GM18868 (cell line): ENCODE results near the gene TRNP1.

Experiments used
- ATAC-seq: cut with Tn5 transposase; IDR thresholded peaks from one replicate; pipeline ENCODE4 v1.9.1; 2021; ENCODE audit warnings: mild to moderate bottlenecking, moderate library complexity; ENCODE audit not compliant: unreplicated experiment

TRNP1 gene

DNA sequence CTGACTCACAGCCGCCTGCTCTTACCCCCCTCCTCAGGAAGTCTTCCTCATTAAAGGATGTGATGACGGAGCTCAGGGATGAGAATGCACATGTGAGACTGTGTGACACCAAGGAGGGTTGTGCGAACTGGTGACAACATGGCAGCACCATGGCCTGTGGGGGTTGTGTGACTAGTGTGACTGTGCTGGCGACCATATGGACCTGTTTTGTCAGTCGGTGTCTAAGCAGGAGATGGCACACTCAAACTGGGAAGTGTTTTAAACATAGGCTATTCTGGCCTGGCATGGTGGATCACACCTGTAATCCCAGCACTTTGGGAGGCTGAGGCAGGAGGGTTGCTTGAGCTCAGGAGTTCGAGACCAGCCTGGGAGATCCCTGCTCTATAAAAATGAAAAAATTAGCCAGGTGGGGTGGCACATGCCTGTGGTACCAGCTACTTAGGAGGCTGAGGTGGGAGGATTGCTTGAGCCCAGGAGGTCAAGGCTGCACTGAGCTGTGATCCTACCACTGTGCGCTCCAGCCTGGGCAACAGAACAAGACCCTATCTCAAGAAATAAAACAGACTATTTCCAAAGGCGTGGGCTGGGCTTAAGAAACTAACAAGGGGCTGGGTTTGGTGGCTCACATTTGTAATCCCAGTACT is 7.4 kb downstream of the TRNP1 start:
- no peak for ATAC-seq

DNA sequence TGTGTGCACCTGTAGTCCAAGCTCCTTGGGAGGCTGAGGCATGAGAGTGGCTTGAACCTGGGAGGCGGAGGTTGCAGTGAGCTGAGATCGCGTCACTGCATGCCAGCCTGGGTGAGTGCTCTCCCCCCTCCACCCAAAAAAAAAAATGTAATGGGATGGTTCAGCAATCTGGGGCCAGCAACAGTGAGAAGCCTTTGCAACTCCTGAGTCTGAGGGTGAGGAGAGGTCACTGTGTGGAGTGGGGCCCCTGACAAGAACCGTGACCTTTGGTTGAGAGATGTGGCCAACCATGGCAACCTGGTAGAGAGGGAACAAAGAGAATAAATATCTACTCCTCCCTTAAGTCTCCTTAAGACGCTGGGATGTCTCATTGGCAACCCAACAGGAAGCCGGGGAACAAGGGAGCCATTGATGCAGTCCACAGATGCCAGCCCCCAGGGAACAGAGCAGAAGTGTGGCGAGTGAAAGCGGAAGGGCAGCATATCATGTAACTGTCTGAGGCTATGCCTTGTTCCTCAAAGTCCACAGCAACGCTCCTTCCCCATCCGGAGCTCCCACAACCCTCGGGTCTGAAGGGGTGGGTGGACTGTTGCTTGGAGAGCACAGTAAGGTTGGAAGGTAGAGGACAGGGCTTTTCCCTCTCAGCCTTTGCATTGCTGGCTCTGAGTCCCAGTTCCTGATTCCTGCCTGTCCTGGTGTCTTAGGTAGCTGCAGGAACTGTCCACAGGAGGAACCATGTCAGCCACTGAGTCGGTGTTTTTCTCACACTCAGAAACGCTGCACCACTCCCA is 8.3 kb downstream of the TRNP1 start:
- ATAC-seq, result no peak

DNA sequence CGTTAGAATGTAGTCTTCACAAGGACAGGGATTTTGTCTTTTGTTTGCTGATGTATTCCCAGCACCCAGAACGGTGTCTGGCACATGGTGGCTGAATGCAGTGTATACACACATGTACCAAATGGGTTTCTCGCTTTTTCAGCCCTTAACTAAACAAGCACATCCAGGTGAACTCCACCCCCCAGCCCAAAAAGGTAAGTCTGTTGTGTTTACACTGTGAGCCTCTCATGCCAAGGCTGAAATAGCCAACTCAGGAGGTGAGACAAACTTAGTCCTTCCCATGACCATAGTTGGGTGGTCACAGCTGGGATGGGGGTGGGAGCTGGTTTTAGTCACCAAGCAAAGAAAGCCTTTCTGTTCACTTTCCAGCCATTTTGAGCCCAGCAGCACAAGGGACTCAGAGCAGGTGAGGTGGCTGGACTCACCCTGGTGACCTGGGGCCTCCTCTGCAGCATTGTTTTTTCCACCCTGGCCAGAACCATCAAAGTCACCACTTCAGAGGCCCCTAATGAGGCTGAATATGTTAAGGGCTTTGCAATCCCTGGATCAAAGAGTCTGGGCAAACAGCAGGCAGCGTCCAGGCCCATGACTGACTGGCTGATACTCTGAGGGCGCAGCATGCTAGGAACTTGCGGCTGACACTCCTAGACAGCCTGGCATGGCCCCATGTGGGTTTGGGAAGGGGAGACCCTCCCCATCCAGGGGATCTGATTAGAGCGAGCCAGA is 10.4 kb downstream of the TRNP1 start:
- no peak for ATAC-seq

DNA sequence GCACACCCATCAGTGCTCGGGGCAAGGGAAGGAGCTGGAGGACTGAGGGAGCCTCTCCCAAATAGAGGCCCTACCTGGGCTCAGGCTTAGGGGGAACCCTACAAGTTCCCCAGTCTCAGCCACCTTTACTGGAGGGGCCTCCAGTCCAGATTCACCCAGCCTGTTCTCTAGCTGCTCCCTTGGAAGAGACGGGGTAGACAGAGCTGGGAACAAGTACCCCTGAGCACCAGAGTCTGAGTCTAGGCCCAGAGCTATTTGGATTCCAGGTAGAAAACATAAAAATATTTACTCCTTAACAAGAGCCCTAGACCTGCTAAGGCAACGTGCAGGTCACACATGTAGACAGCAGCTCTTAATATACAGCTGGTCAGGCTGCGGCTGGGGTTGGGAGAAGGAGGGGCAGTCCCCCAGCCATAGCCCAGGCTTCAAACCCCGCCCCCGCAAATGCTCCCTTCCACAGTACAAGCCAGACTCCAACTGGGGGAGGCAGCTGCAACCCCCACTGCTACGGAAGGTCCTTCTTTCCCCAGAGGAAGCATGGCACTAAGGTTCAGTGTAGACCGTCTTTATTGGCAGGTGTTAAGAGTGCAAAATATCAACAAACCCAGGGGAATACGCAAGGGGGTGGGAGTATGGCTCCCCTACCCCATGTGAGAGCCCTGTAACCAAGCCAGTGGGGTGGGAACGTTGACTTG is 11.1 kb downstream of the TRNP1 start:
- ATAC-seq, result no peak

DNA sequence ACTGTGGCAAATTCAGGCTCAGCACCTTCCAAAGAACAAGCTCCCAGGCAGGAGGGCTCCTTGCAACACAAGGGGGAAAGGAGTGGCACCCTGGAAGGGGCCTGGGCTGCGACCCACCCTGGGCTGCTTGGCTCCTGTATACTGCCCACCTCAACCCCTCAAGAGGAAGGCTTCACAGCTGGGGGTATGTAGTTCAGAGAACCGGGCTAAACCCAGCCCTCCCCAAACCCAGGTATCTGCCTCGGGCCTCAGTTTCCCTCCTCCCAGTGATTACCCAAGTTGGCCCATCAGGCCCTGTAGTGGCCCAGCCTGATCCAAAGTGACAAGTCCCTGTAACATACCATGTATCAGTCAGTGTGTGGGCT is 11.7 kb downstream of the TRNP1 start:
- no peak for ATAC-seq

DNA sequence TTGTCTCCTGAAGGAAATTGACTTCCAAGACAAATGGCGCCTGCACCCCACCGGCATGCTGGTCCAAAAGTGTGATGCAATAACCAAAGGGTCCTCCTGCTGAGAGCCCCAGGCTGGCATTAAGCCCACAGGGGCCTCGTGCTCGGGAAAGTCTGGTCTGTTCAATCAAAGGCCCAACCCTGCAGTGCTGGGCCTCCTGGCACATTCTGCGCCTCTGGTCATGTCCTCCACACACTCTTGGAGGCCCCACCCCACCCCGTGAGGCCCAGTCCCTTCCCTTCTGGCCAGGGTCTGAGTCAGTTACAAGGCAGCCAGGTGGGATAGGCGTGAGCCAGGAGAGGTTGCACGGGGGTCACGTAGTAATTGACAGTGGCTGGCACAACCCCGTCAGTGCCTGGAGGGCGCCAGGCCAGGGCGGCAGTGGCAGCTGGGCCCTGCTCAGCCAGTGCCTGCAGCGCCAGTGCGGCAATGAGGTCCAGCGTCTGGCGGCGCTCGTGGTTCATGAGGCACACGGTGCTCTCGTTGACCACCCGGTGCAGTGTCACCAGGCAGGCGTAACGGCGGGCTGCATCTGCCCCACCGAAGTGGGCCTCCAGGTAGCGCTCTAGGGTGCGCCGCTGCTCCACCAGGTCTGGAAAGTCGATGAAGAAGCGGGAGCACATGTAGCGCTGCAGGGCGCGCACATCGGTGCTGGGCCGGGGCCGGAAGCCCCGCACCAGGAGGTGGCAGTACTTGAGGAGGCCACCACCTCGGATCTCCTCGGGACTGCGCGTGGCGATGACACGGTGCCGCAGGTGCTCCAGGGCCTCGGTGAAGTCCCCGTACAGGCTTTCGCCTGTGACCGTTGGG is 12.4 kb downstream of the TRNP1 start:
- no peak for ATAC-seq

DNA sequence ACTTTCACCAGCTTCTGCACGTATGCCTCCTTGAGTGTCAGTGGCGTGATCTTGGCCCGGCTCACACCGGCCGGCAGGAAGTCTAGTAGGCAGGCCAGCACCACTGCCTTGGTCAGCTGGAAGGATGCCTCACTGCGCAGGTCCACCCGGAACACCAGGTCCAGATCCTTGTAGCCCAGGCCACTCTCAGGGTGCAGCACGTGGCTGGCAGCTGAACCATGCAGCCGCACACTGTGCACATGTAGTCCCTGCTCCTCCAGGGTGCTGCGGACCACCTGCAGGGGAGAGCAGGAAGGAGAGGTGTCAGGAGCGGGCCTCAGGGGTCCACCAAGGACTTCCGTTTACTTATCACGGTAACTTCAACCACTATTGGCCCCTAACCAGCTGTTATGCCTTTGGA is 13.2 kb downstream of the TRNP1 start:
- ATAC-seq, result no peak

DNA sequence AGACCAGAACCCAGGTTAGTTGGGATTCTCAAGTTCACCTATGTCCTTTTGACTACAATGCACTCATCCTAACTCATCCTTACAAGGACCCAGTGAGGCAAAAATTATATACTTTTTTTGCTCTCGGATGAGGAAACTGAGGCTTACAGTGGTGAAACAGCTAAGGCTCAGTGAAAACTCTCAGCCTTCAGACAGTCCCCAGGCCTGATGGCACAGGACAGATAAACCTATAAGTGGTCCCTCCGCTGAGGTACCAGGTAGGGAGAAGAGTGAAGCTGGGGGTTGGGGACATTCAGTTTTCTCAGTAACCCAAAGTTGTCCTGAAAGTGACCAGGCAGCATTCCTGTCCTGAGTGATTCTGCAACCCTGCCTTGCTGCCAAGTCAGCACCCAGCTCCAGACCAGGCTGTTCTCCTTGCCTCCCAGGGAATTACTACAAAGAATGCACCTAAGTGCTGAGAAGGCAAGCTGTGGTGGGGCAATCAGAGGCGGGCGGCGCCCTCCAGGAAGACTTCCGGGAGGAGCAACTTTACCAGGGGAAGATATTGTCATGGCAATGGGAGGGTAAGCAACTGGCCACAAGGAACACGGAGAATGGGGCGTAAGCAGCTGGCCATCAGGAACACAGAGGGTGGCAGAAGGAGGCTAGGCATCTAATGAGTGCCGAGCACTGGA is 14.6 kb downstream of the TRNP1 start:
- no peak for ATAC-seq

DNA sequence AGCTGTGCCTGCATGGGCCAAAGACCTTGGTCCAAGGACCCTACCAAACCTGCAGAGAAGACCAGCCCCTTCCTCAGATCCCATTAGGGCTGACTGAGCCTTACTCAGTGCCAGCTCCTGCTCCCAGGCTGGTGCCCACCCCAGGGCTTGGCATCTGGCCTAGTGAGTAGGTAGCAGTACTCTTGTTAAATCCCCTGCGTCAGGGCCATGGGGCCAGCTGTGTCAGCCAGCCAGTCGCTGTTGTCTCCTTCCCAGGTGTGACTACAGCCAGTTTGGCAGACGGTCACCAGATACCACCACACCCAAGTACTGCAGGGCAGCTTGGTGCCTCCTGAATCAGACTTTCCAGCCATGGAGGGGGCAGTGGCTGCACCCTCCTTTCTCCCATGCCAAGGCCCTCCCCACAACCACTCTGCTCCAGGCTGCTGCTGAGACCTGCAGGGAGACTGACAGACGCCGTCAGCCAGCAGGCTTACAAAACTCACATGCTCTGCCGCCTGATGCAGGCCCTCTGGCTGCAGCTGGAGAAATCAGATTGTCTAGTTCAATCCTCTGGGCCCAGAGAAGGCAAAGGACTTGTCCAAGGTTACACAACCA is 16.2 kb downstream of the TRNP1 start:
- no peak for ATAC-seq

DNA sequence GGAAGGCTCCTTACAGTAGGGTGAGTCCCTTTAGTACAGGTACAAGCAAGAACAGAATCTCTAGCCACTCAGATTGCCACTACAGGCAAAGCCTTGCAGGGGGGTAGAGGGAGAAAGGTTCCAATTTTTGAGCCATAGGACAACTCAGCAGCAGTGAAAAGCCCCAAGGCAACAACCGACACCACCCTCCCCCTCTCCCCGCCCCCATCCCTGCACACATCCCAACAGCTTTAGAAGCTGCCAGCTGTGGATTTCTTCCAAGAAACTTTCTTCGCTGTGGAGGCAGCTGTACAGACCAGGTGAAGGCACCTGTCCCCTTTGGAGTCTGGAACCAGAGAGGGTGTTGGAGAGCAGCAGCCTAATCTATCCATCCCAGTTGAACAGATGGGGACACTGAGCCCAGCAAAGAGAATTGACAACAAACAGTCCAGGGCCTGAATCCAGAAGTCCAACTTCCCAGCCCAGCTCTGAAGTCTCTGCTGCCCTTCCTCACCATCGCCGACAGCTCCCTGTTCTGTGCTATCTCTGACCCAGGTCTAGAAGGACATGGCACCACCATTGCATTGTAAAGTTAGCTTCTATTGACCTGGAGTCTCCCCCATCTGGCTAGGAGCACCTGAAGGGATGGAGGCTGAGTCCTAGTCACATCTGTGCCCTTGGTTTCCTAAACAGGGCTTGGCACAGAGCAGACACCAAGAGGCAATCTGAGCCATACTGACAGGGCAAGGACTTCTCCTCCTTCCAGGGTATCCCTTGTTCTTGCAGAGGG is 16.9 kb downstream of the TRNP1 start:
- no peak for ATAC-seq

DNA sequence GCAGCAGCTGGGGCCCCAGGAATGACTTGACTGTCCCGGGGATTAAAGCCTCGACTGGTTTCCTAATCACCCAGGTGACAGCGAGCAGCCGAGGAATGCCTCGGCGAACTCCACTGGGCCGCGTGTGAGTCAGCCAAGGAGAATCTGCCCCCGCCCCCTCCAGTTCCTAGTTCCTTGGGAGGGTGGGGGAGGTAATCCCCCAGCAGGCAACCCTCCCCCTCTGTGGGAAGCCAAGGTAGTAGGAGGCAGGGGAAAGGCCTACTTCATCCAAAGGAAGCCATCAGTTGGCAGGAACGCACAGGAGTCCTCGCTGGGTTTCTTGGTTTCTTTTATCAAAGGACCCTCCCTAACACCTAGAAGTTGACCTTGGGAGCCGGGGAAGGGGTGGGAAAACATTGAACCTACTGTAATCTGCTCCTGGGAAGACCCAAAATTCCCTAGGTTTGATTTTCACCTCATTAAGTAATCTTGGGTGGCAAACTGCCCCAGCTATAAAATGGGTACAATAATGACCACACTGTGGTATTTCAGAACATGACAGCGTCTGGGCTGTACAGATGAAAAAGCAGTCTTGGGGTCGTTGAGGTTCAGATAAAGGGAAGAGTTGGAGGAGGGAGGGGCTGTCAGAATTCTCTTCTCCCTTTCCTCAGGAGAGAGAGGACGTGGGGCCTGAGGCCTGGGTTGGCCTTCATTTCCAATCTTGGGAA is 17.7 kb downstream of the TRNP1 start:
- no peak for ATAC-seq

DNA sequence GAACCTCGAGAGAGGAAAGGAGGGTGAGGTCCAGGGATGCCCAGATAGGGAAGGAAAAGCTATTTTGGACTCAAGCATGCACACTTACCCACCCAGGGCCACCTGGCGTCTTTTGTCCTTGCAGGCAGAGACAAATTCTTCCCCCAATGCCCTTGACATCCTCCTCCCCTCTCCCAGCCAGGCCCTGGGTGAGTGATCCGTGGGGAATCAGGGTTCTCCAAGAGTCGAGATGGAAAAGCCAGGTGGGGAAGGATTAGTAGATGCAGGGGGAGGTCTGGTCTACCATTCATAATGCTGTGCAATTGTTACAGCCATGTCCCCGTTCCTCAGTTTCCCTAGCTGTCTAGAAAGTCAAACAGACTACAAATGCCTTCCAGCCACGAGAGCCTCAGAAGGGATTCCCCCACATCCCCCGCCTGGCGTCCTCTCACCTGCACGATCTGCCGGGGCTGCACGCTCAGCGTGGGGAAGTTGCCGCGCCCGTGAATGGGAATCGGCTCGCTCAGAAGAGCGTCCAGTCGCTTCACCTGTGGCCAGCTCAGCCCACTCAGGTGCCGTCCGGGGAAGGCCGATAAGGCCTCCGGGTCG is 18.6 kb downstream of the TRNP1 start:
- no peak for ATAC-seq

DNA sequence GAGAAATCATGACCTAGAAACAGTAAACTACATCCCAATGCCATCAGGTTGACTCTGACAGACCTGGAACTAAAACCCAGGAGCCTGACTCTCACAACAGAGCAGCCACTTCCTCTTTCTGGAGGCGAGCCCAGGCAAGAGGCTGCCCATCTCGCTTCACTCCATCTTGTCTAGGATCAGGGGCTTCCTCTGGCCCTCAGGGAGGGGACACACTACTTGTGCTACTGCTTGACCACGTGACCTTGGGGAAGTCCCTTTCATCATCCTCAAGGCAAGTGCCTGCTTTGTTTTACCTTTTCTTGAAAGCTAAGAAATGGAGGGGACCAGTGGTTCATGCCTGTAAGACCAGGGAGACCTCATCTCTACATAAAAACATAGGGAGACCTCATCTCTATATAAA is 21.8 kb downstream of the TRNP1 start:
- ATAC-seq, result no peak

DNA sequence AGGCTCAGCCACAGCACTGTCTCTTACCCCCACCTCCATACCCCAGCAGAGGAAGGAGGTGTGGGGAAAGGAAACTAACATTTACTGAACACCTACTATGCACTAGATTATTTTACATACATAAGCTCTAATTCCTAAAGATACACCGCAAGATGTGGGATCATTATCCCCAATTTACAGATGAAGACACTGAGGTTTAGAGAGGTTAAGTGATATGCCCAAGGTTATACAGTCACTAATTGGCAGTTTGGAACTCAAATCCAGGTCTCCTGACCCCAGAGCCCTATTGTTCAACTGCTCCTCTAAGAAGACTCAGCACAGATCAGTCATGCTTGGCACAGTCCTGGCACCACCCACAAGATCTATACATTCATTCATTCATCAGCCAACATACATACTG is 22.9 kb downstream of the TRNP1 start:
- ATAC-seq, result no peak

DNA sequence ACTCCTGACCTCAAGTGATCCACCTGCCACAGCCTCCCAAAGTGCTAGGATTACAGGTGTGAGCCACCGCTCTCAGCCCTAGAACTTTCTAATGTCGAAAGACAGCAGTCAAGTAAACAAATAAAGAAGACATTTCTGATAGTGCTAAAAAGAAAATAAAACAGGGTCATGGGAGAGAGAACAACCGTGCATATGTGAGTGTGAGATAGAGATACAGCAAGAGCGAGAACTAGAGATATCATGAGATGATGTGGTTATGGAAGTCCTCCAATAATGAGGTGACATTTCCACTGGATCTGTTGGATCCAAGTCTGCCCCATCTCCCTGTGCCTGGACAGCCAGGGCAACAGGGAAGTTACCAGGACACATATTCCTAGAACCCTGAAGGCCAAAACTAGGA is 23.7 kb downstream of the TRNP1 start:
- ATAC-seq, result no peak

DNA sequence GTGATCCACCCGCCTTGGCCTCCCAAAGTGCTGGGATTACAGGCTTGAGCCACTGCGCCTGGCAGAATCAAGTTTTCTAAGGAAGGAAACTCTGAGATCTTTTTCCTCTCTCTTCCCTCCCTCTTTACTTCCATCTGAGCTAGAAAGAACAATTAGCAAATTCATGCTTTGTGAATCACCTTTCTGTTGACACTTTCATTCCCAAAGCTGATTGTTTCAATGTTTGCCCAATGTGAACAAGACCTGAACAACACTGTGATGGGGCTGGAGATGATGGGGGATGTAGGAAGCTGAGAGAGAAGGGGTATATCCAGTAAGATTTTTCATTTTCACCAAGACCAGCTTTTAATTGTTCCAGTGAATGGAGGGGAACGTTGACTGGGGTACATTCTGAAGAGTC is 24.8 kb downstream of the TRNP1 start:
- no peak for ATAC-seq

DNA sequence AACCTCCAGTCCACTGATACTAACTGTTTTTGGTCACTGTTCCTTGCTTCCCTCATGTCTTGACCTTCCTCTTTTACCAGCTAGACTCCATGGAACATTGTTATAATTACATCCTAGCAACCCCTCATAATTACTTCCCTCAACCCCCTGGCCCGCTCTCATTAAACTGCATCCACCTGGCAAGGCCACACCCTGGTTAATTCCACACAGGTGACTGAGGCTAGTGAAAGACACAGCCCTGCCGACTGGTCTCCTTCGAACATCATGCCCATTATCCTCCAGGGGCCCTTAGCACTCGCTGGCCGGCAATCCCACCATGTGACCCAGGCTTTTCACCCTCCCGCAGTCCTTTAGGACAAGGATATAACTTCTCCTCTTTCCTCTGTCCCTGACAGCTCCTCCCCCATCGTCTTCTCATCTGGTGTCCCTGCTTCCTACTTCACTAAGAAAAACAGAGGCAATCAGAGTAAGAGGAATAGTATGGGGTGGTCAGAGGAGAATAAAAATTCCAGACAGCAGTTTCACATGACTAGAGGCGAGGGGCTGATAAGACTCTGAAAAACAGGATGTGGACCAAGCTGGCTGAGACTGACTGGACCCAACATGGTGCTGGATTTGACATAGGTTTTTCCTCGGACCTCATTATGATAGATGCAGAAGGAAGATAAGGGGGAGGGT is 28.0 kb downstream of the TRNP1 start:
- ATAC-seq, result no peak
